ENCODE measurements around the gene SMIM1.

Gene SMIM1

GRCh38 chr1:3743421-3743820 is 29.1 kb upstream of the SMIM1 start:
- TF ChIP-seq, protein P1, sequence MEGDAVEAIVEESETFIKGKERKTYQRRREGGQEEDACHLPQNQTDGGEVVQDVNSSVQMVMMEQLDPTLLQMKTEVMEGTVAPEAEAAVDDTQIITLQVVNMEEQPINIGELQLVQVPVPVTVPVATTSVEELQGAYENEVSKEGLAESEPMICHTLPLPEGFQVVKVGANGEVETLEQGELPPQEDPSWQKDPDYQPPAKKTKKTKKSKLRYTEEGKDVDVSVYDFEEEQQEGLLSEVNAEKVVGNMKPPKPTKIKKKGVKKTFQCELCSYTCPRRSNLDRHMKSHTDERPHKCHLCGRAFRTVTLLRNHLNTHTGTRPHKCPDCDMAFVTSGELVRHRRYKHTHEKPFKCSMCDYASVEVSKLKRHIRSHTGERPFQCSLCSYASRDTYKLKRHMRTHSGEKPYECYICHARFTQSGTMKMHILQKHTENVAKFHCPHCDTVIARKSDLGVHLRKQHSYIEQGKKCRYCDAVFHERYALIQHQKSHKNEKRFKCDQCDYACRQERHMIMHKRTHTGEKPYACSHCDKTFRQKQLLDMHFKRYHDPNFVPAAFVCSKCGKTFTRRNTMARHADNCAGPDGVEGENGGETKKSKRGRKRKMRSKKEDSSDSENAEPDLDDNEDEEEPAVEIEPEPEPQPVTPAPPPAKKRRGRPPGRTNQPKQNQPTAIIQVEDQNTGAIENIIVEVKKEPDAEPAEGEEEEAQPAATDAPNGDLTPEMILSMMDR (IDR thresholded peaks at IDR 0.05; ENCODE audit: low read depth, low read length): no peak
- no peak for DNase-seq (ENCODE audit: low read depth, low spot score)

GRCh38 chr1:3743826-3744225 is 28.7 kb upstream of the SMIM1 start:
- TF ChIP-seq, protein P1 (IDR thresholded peaks at IDR 0.05; ENCODE audit: low read depth, low read length): no peak
- DNase-seq (ENCODE audit: low read depth, low spot score): no peak
- in situ Hi-C loops (cut with HindIII; ENCODE audit: low sequenced_read_pairs): no loop called here
- no peak overlapping the region for H3K4me3 ChIP-seq (ENCODE audit: low read depth, low read length)

More at GRCh38 chr1:3743421-3743820, 29.1 kb upstream of the SMIM1 start:
- H3K4me3 ChIP-seq (ENCODE audit: low read depth, low read length): no peak overlapping the region
- in situ Hi-C loops (cut with HindIII; ENCODE audit: low sequenced_read_pairs): no loop called here

DNA sequence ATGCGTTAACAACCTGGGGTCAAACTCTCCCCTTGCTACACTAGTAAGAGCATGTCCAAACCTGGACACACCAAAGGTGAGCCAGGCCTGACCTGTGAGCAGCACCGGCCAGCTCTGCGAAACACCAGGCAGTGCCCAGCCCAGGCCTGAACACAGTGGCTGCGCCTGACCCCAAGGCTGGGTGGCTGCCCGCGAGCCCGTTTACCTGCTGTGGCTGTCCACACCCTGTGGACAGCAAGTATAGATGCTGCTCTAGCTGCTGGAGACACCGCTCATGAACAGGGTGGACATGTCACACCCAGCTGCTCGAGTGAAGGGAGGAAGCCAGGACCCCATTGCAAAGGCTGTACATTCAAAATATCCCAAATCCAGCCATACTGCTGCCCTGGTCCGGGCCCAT is 27.9 kb upstream of the SMIM1 start:
- TF ChIP-seq, protein P1 (IDR thresholded peaks at IDR 0.05; ENCODE audit: low read depth, low read length): no peak
- no peak overlapping the region for H3K4me3 ChIP-seq (ENCODE audit: low read depth, low read length)
- in situ Hi-C loops (cut with HindIII; ENCODE audit: low sequenced_read_pairs): no loop called here
- no peak for DNase-seq (ENCODE audit: low read depth, low spot score)

DNA sequence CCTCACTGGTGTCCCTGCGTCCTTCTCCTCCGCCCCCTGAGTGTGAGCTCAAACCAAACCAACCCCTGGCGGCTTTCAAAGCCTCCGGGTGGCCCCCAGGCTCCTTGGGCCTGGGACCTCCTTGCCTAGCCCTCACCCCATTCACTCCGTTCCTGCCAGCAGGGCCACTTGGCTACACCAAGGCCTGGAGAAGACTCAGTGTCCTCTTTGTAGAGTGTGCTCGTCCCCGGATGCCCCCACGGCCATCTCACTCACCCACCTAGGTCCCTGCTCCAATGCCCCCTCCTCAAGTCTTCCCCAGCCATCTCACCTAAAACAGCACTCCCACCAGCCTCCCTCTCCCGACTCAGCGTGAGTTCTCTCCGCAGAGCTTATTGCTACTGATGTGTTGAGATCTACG is 27.5 kb upstream of the SMIM1 start:
- TF ChIP-seq, protein P1 (IDR thresholded peaks at IDR 0.05; ENCODE audit: low read depth, low read length): no peak
- no peak for DNase-seq (ENCODE audit: low read depth, low spot score)
- no peak overlapping the region for H3K4me3 ChIP-seq (ENCODE audit: low read depth, low read length)
- in situ Hi-C loops (cut with HindIII; ENCODE audit: low sequenced_read_pairs): no loop called here

DNA sequence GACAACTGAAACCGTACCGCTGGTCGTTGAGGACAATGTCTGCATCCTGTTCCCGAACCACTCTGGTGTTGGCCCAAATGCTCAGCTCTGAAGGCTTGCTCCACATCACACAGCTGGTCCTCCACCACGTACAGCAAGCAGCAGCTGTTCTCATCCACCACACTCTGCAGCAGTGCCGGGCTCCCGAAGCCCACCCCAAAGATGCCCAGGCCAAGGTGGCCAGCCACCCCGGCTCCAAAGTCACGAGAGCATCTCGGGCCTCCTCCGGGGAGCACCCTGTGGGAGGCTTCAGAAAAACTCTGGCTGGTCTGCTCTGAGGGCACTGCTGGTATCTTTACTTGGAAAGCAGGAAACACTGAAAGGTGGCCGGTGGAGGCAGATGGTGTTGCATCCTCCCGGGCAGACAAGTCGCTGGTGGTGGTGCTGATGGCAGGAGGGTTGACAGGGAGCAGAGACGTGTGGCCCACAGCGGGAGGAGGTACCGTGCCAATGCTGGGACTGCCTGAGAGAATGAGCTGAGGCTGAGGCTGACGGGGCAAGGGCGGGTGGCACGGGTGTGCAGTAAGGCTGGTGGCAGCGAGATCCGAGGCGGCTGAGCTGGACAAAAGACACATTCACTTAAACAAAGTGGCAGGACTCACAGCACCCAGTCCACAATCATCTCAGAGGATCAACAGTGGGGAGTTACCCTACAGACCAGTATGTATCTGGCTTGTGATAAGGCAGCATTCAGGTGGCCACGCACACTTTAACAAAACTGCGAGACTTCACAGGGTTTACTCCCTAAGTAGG is 26.8 kb upstream of the SMIM1 start:
- no peak overlapping the region for H3K4me3 ChIP-seq (ENCODE audit: low read depth, low read length)
- TF ChIP-seq, protein P1 (IDR thresholded peaks at IDR 0.05; ENCODE audit: low read depth, low read length): no peak
- in situ Hi-C loops (cut with HindIII; ENCODE audit: low sequenced_read_pairs): no loop called here
- DNase-seq (ENCODE audit: low read depth, low spot score): no peak

DNA sequence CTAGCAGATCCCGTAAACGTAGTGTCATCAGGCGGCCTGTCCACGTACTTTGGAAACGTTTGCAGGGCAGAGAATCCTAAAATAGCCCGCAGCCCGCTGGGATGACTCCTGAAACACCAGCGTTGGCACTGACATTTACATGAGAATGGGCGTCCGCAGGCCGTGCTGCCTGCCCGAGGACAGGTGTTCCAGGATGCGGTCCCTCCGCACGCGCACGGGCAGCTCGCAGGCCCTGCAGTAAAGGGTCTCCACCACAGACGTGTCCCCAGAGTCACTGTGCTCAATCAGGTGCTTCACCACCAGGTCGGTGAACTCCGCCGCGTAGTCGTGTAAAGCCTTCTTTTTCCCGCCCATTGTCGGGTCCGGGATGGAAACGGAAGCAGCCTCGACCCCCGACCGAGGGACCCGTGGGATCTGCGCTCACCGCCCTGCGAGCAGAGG is 26.1 kb upstream of the SMIM1 start:
- no peak for DNase-seq (ENCODE audit: low read depth, low spot score)
- peak overlapping the region; percentile 60 for H3K4me3 ChIP-seq (ENCODE audit: low read depth, low read length)
- in situ Hi-C loops (cut with HindIII; ENCODE audit: low sequenced_read_pairs): no loop called here
- TF ChIP-seq, protein P1 (IDR thresholded peaks at IDR 0.05; ENCODE audit: low read depth, low read length): no peak
